ENCODE measurements around the gene SH3RF3.

DNA sequence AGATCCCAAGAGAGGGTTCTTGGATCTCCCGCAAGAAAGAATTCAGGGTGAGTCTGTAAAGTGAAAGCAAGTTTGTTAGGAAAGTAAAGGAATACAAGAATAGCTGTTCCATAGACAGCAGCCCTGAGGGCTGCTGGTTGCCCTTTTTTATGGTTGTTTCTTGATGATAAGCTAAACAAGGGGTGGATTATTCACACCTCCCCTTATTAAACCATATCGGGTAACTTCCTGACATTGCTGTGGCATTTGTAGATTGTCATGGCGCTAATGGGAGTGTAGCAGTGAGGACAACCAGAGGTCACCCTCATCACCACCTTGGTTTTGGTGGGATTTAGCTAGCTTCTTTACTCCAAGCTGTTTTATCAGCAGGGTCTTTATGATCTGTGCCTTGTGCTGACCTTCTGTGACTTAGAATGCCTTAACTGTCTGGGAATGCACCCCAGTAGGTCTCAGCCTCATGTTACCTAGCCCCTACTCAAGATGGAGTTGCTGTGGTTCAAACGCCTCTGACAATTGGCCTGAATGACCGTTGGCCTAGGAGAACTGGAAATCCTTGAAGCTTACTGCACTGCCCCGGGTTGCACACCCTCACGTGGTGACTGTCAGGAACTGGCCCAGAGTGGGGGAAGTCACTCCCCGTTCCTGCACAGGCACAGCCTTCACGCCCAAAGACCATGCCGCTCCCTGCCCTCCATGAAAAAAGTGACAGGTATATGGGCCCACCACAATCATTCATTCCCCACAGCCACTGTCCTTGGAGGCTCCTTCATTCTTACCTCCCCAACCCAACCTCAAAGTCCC lies 347.8 kb downstream of the SH3RF3 start:
- TF ChIP-seq, protein P1, sequence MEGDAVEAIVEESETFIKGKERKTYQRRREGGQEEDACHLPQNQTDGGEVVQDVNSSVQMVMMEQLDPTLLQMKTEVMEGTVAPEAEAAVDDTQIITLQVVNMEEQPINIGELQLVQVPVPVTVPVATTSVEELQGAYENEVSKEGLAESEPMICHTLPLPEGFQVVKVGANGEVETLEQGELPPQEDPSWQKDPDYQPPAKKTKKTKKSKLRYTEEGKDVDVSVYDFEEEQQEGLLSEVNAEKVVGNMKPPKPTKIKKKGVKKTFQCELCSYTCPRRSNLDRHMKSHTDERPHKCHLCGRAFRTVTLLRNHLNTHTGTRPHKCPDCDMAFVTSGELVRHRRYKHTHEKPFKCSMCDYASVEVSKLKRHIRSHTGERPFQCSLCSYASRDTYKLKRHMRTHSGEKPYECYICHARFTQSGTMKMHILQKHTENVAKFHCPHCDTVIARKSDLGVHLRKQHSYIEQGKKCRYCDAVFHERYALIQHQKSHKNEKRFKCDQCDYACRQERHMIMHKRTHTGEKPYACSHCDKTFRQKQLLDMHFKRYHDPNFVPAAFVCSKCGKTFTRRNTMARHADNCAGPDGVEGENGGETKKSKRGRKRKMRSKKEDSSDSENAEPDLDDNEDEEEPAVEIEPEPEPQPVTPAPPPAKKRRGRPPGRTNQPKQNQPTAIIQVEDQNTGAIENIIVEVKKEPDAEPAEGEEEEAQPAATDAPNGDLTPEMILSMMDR (IDR thresholded peaks at IDR 0.05): no peak
- no peak for TF ChIP-seq POLR2A (IDR thresholded peaks at IDR 0.05)
